GM12891 (cell line): ENCODE results near the gene COL18A1.

Source experiments
- PAX5 ChIP-seq: IDR thresholded peaks from 2 replicates; pipeline ENCODE4 v1.6.1; 2011; ENCODE audit warnings: low read length, moderate library complexity, mild to moderate bottlenecking; ENCODE audit not compliant: insufficient read depth, severe bottlenecking
- POLR2A ChIP-seq: IDR thresholded peaks from 2 replicates; pipeline ENCODE4 v1.6.1; 2011; ENCODE audit warnings: low read depth, low read length, control low read depth
- POLR2AphosphoS5 ChIP-seq: IDR thresholded peaks from 2 replicates; pipeline ENCODE4 v1.6.1; 2011; ENCODE audit warnings: low read depth, low read length, control low read depth
- POU2F2 ChIP-seq: IDR thresholded peaks from 2 replicates; pipeline ENCODE4 v1.6.1; 2011; ENCODE audit warnings: low read depth, mild to moderate bottlenecking, control low read depth, low read length, moderate library complexity
- SPI1 ChIP-seq: IDR thresholded peaks from 2 replicates; pipeline ENCODE4 v1.6.1; 2011; ENCODE audit warnings: low read depth, low read length, control low read depth
- TAF1 ChIP-seq: IDR thresholded peaks from 2 replicates; pipeline ENCODE4 v1.6.1; 2011; ENCODE audit warnings: low read depth, low read length, control low read depth

DNA sequence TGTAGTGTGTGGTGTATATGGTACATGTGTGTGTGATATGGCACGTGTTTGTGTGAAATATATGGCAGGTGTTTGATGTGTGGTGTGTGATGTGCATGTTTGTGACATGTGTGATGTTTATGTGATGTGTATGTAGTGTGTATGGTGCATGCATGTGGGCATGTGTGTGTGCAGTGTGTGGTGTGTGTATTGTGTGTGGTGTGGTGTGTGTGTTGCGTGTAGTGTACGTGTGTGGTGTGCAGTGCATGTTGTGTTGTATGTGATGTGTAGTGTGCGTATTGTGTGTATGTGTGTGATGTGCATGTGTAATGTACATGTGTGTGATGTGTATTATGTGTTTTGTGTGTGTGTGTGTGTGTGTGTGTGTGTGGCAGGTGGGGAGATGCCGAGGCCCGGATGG, 71.6 kb downstream of the COL18A1 start:
- TF ChIP-seq POLR2A = no peak
- TF ChIP-seq POLR2AphosphoS5 = no peak
- no peak for TF ChIP-seq PAX5
- no peak for TF ChIP-seq TAF1
- no peak for TF ChIP-seq SPI1
- no peak for TF ChIP-seq POU2F2
